Upper lobe of left lung (tissue), 4 donors: ENCODE data around the gene SLC44A5.

Source experiments
- EP300 ChIP-seq, 4 donors: sonication (generic); formaldehyde crosslinking; IDR thresholded peaks; one replicate each; pipeline ENCODE4 v1.5.1; 2017; ENCODE audit warnings: antibody characterized with exemption in 4 of 4, control low read depth in 2 of 4
- POLR2A ChIP-seq, 4 donors: fragments of 450-650 bp; IDR thresholded peaks; one replicate each; pipeline ENCODE4 v1.5.1; 2016 to 2017; ENCODE audit warnings: antibody characterized with exemption in 4 of 4, mild to moderate bottlenecking in 2 of 4
- TF ChIP-seq, protein P1 (sequence below), 6 experiments: fragments of 450-650 bp in 4 of 6; fragments of 200-600 bp in 2 of 6; sonication (generic) in 2 of 6; IDR thresholded peaks; one replicate each; pipeline ENCODE4 v1.5.1; 2016 to 2019; ENCODE audit warnings: antibody characterized with exemption in 6 of 6

DNA sequence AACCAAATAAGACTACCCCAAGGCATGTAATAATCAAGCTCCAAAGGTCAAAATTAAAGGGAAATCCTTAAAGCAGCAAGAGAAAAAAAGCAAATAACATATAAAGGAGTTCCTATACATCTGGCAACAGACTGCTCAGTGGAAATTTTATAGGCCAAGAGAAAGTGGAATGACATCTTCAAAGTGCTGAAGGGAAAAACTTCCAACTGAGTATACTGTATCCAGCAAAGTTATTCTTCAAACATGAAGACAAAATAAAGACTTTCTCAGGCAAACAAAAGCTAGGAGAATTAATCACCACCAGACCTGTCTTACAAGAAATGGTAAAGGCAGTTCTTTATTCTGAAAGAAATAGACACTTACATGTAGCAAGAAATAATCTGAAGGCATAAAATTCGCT, 45.0 kb upstream of the SLC44A5 start:
- TF ChIP-seq EP300 (IDR thresholded peaks at IDR 0.05), result no peak
- TF ChIP-seq, protein P1, sequence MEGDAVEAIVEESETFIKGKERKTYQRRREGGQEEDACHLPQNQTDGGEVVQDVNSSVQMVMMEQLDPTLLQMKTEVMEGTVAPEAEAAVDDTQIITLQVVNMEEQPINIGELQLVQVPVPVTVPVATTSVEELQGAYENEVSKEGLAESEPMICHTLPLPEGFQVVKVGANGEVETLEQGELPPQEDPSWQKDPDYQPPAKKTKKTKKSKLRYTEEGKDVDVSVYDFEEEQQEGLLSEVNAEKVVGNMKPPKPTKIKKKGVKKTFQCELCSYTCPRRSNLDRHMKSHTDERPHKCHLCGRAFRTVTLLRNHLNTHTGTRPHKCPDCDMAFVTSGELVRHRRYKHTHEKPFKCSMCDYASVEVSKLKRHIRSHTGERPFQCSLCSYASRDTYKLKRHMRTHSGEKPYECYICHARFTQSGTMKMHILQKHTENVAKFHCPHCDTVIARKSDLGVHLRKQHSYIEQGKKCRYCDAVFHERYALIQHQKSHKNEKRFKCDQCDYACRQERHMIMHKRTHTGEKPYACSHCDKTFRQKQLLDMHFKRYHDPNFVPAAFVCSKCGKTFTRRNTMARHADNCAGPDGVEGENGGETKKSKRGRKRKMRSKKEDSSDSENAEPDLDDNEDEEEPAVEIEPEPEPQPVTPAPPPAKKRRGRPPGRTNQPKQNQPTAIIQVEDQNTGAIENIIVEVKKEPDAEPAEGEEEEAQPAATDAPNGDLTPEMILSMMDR (IDR thresholded peaks at IDR 0.05), result no peak
- TF ChIP-seq POLR2A (IDR thresholded peaks at IDR 0.05), result no peak
